ENCODE results near the gene CST9.

GRCh38 chr20:23582293-23582692, 23.4 kb downstream of the CST9 start:
- TF ChIP-seq ZSCAN29 (CRISPR knock-in tag; conservative IDR thresholded peaks at IDR 0.05), result no peak
- TF ChIP-seq CTCF (CRISPR knock-in tag; IDR thresholded peaks at IDR 0.05), result no peak
- no peak for TF ChIP-seq TFDP1 (CRISPR knock-in tag; IDR thresholded peaks at IDR 0.05; ENCODE audit: borderline replicate concordance)
- TF ChIP-seq POLR2A (IDR thresholded peaks at IDR 0.05; ENCODE audit: insufficient read depth in 1 of 2, low read depth in 2 of 2, low read length in 2 of 2), result no peak
- TF ChIP-seq ZFP91 (CRISPR knock-in tag; IDR thresholded peaks at IDR 0.05; ENCODE audit: borderline replicate concordance), result no peak
- TF ChIP-seq KAT2B (IDR thresholded peaks at IDR 0.05; ENCODE audit: borderline replicate concordance, low read depth, low read length), result no peak

Data from HepG2 (cell line).